SIG-M5 treated with dmso at 0.1 percent for 504 hours (cell line): Measurements from ENCODE around the gene PNMA8A.

Source experiments
- DNase-seq: peaks from one replicate; lab custom pipeline; 2025; ENCODE audit not compliant: unreplicated experiment; lab: John Stamatoyannopoulos, UW

Gene PNMA8A

DNA sequence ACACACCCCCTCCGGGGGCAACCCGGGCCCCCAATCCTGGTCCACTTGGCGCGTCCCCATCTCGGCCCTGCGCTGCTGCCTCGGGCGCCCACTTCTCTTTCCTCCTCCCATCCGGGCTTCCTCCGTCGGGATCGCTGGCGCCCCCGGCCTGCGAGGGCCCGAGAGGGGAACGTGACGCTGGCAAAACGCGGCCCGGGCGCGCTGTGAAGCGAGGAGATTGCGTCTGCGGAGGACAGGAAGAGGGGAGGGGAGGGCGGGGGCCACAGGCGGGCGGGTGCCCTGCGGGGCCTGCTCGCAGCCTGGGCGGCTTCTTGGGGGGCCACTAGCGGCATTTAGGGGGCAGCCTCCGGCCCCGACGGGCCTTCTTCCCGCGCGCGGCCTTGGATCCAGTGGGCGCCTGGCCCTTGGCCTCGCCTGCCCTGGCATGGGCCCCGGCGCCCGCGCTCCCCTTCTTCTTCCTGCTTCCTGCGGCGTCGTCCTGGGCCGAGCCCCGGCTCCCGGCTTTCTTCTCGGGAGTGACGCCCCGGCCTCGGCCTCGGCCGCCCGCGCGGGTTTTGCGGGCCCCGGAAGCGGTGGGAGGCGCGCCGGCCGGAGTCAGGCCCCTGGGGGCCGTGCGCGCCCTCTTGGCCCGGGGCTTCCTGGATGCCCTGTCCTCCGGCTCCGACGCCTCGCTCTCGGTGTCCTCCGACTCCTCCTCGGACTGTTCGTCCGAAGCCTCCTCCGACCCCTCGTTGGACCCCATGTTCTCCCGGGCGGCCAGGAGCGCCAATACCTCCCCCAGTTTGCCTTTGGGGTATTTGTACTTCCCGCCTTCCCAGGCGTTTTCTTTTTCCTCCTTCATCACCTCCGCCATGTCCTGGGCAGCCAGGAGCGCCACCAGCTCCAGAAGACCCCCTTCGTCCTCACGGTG is 22.1 kb upstream of the PNMA8A start:
- DNase-seq: peak; percentile 18

DNA sequence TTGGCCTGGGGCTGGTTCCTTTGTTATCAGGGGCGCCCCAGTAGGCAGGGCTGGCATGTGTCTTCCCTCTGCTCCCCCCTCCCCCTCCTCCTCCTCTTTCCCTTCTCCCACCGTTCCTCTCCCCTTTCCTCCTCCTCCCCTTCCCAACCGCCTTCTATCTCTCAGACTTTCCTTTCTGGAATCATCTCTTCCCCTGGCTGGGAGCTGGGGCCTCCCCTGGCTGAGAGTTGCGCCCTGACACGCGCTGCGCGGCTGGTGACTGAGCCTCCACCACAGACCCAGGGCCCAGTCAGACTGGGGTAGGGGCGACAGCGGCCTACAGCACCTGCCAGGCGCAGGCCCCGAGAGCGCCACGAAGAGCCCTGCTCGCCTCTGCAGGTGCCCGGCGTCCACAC is 21.5 kb upstream of the PNMA8A start:
- no peak for DNase-seq

DNA sequence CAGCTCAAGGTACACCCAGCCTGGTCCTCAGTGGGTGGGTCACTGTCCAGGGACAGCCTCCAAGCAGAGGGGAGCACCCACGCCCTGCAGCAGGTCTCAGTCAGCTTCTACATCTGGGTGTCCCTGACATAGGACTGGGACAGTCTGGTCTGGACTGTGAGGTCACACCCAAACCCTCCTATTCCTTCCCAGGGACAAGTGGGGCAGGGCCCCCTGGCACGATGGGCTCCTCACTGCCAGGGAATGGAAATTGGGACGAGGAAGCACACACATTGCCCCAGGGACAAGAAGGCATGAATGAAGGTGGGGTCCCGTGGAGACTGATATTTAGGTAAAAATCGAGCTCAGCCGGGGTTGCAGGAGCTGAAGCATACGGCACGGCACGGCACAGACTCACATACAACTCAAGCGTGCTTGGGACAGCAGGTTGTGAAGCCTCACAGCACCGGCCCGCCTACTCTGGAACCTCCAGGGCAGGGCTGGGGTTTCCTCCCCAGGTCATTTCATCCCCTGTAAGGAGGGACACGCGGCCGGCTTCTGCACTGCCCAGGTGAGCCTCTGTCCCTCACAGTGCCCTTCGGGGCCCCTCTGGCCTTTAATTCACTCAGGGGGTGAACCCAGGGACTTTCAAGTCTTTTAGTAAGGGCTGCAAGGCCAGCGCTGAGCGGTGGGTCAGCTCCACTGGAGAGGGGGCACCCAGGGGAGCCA is 20.8 kb upstream of the PNMA8A start:
- DNase-seq: no peak

DNA sequence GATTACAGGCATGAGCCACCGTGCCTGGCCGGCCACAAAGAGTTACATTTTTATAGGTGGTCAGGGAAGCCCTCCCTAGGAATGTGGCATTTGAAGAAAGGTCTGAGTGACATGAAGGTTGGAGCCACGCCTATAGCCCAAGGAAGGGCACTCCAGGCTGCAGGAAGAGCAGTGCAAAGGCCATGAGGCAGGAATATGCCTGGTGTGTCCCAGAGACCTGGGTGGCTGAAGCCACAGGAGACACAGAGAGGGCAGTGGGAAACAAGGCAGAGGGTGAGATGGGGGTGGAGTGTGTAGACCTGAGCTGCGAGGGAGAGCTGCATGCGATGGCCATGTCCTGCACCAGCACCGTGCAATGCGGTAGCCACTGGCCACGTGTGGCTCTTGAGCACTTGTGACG is 19.4 kb upstream of the PNMA8A start:
- DNase-seq: no peak

DNA sequence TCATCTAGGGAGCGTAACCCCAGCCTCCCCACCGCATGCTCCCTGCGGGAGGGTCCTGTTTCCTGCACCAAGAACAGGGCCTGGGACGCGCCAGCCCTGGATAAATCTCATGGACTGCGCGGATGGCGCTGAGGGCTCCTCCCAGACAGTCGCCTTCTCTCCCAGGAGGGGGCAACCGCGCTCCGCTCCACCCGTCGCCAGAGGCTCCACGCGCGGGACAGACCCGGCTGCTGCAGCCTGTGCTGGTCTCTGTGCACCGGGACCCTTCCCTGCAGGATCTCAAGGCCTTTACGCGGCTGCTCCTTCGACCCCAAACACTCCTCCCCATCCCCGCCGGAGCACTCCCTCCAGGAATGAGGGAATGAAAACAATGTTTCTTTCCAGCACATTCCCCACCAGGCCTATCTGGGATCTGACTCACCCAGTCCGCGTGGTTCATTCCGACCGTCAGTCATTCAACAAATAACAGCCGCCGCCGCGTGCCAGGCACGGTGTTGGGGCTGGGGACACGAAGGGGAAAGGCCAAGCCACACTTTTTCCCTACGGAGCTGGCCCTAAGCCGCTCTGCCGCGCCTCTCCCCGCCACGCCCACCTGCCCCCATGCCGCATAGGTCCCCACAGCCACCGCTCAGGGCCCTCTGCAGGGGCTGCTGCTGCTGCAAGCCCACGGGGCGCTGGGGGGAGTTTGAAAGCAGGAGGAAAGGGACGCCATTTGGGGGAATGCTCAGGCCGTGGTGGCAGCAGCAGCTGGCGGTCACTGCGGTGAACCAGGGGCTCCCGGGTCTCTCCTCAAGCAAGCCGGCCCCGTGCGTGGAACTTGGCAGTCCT is 18.3 kb upstream of the PNMA8A start:
- DNase-seq: no peak

DNA sequence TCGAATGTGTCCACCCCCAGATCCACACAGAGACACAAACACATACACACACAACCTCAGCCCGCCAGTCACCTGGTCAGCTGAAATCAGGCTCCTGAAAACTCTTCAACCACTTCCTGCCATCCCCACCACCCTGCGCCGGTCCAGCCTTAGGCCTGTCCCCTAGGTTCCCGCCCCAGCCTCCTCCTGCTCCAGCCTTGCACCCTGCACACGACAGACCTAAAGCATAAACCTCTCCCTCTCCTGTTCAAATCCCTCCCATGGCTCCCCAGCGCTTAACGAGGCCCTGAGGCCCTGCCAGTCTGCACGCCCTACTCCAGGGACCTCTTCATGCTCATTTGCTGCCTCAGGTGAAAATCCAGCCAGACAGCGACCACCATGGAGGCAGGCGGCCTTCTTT is 17.2 kb upstream of the PNMA8A start:
- no peak for DNase-seq

DNA sequence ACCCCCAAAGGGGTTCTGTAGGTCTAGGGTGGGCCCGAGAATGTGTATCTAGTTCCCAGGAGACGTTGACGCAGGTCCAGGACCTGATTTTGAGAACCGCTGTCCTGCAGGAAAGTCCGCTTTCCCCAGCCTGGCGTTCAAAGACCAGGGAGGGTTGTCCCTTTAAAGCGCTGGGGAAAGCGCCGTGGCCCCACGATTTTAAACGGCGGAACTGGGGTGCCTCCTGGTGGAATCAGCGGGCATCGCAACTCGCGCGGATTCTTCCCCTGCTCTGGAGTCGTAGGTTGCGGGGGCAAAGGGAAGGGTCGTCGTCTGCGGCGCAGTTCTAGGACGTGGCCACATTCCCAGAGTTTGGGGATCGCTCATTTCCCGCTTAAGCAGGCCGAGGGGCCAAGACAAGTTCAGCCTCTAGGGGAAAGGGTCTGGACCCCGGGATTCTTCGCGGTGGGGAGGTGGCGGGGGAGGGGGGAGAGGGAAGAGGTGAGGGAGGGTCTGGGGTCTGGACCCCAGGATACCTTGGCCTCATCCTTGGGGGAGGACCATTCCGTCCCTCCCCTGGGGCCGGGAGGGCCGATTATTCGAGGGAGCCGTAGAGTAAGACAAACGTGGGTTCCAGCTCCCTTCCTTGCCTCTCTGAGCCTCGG is 16.6 kb upstream of the PNMA8A start:
- DNase-seq: peak; percentile 29

DNA sequence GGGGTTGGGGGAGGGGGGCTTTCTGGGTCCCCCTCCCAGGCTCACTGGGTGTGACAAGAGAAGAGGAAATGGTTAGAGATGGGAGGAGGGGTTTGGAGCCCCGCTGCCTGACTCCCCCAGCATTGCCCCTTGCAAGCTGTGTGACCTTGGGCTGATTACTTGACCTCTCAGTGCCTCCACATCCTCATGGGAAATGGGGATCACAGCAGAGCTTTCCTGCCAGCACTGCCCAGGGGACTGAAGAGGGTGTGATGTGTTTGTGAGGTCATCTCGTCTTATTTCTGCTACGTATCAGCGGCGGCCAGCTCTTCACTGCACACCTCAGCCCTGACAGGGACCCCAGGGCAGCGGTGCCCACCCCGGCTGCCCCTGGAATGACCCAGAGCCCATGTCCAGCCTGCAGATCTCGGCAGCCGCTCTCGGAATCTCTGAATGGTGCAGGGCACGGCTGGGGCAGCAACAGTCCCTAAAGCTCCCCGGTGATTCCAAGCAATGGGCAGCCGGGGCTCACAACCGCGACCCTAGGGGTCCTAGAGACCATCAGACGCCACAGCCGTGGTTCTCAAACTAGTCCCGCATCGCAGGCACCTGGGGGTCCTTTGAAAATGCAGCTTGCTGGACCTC is 15.9 kb upstream of the PNMA8A start:
- DNase-seq: no peak

DNA sequence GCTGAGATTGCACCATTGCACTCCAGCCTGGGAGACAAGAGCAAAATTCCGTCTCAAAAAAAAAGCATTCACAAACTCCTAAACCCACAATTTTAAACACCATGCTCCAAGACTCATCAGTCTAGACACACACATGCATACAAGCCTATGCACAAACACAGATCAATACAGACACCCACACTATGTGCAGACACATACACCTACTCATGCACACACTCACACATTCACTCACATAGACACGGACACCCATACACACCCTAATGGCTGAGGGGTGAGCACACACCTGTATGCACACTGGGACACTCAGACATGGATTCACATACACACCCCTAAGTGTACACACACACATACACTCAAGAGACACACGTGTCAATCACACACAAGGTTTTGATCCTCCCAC is 15.0 kb upstream of the PNMA8A start:
- no peak for DNase-seq

DNA sequence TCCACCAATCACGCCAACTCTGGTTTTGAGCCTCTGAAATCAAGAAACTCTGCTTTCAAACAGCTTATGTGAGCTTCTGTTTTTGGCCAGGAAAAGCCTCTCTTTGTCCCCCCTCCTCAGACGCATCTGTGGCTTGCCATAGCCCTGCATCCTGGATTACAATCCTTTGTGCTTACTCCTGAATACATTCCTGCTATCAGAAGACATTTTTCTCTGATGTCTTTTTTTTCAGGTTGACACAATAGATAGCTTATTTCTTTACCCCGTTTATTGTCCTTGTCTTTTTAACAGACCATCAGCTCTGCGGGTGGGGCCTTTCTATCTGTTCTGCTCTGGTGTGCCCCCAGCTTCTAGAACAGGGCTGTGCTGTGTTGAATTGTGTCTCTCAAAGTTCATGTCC is 13.3 kb upstream of the PNMA8A start:
- DNase-seq: no peak

DNA sequence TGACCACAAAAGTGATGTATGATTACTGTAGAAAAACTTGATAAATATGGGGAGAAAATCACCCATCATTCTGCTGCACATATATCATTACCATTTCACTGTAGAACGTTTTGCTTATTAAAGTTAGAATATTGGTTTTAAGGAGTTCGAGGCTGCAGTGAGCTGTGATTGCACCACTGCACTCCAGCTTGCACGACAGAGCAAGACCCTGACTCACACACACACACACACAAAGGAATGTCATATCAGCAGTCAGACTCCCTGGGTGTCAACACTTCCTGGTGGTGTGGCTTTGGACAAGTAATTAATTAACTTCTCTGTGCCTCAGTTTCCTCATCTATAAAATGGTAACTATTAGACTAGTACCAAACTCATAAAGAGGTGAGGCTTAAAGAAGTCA is 11.3 kb upstream of the PNMA8A start:
- no peak for DNase-seq

DNA sequence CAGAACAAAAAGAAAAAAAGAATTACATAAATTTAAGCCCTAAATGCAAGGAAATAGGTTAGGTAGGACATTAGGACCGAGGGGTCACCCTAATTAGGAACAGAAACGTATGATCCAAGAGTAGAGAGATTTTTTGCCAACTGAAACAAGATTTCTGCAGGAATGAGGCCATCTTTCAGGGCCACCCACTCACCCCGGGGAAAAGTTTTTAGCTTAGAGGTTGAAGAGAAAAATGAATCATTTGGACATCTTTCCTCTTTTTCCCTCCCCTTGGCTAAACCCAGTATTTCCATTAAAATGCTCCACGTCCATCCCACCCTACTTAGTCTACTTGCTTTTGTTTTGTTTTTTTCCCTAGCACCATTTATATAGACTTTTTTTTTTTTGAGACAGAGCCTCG is 10.6 kb upstream of the PNMA8A start:
- no peak for DNase-seq

DNA sequence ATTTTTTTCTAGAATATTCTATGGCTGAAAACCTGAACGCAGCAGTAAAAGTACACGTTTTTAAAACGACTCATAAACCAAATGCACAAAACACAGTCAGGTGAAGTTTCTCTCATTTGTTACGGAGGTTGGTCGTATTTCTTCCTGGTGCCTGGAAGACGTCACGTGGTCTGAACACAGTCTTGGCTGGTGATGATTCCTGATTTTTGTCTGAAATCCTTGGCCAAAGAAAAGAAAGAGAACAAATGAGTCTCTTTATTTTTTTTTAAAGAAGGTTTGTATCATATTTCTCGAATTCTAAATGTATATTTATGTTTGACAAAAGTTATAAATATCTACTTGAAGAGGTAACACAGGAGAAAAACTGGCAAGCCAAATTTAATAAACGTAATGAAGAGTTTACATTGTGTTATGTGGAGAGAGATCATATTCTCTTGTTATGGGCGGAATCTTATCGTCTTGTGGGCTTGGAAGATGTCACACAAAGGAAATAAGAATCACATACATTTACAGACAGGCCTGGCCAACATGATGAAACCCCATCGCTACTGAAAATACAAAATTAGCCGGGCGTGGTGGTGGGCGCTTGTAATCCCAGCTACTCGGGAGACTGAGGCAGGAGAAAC is 10.0 kb upstream of the PNMA8A start:
- no peak for DNase-seq

DNA sequence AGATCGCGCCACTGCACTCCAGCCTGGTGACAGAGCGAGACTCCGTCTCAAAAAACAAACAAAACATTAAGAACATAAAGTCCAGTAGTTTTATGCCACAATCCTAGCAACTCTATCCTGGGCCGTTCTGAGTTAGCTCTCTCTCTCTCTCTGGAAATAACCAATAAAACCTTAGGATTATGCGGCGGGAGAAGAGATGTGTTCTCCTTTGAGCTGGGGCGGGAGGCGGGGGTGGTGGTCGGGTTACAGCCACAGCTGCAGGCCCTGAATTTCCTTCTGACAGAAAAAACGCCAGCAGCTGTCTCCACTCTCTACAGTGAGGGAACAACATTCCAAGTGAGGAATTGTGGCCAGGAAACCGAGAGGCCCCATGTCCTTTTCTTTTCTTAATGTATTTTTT is 9.1 kb upstream of the PNMA8A start:
- no peak for DNase-seq

DNA sequence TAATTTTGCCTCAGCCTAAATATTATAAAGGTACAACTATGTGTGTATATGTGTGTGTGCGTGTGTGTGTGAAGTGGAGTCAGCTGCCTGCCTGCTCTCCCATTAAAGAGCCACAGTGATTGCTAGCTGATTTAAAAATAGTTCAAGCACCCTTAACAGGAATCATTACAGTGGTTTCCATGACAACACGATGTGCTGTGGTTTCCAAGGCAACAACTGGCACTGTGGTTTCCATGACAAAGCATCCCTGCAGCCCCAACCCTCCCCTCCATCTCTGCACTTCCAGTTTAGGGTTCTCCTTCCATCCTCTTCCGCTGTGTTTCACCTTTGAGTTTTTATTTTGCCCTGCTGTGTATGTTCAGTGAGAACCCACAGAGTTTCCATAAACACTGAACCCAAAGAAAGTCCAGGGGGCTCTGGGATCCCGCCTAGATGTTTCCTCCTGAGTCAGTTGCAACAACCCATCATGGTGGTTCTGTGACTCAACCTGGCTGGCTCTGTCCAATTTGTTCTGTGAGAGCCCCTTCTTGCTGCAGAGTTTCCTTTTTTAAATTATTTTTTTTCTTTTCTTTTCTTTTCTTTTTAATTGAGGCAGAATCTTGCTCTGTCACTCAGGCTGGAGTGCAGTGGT is 7.1 kb upstream of the PNMA8A start:
- peak; percentile 50 for DNase-seq

DNA sequence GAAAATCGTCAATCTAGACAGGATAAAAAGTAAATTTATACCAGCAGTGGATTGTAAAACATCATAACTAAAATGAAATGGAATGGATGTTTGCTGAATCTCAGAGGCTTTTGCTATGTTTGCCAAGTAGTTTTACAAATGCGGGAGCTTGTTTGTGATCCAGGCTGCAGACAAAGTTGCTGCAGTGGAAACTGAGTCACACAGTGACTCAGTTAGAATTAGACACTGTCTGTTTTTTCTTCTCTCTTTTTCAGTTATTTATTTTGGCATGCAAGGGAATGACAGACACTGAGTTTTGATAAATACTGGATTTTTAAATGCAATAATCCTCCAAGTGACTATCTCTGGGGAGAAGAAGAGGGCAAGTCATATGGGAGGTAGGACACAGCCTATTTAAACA is 4.6 kb upstream of the PNMA8A start:
- no peak for DNase-seq

DNA sequence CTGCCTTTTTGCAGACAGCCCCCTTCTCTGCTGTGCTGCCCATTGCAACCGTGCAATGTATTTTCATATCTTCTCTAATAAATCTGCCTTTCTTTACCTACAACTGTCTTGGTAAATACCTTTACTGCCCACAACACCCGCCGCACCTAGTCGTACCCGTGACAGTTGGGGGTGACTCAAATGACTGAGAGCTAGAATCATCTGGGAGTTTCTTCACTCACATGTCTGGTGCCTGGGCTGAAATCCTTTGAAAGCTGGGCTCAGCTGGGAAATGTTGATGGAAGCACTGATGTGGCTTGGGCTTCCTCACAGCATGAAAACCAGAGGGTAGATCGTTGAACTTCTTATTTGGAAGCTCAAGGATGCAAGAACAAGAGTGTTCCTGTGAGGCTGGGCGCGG is 2.8 kb upstream of the PNMA8A start:
- no peak for DNase-seq

DNA sequence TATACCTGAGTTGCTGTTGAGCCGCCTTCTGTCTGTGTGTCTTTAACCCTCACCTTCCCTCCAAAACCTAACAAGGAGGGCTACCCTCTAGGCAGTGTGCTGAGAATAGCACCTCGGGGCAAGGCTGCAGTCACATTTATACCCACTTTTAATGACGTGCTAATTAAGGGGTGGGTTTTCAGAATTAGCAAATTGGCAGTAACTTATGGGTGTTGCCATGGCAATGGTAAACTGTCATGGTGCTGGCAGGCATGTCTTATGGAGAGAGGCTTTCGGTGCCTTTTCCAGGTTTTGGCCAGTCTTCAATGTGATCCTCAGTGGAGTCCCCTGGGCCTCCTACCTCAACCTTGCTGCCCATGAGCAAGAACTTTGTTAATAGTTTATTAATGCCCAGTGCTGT is 1.2 kb upstream of the PNMA8A start:
- DNase-seq: no peak

DNA sequence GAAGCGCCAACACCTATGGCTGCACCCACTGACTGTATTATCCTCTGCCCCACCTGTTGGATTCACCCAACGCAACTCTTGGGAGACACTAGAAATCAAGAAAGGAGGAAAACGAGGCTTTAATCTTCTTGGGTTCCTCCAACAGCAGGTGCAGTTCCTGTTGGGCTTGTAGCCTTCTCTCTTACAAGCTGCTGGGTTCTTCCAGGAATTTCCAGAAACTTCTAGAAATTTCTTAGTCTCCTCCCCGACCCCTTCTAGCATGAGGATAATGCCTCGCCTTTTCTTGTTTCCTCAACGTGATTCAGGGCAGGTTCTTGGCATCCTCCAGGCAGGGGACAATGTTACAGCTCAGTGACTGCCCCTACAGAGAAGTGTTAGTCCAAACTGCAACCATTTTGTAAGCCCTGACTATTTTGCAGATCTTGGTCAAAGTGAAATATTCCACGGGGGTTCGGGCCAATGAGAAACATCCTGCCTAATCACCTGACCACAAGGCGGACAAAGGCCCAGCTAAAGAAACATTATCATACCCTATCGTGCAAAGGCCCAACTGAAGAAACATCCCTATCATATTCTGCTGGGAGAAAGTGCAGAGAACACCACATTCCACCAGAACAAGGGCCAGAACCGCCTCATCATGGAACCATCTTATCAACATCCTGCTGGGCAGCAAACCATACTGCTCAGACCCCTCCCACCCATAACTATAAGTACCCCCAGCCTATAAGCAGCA is 614 bp upstream of the PNMA8A start:
- no peak for DNase-seq
